NB4 (cell line): Measurements from ENCODE around the gene SERAC1.
"Not testable (repeated sequence)": the region's sequence is repeated elsewhere in the genome, so short reads cannot be mapped to it uniquely, and the experiment has no call there.

Experiments
- CTCF ChIP-seq: IDR thresholded peaks from one replicate; pipeline ENCODE4 v1.5.1; 2012; ENCODE audit warnings: low read depth, low read length
- POLR2A ChIP-seq: IDR thresholded peaks from 2 replicates; pipeline ENCODE4 v1.6.1; 2011; ENCODE audit warnings: mild to moderate bottlenecking; ENCODE audit not compliant: insufficient read length; ENCODE audit errors: extremely low read depth

GRCh38 chr6:158208226-158209030 is 40.4 kb upstream of the SERAC1 start:
- TF ChIP-seq CTCF, POLR2A: not testable (repeated sequence)
